WTC11 (cell line): ENCODE results near the gene SMYD3. TPM values are rescaled to one million over a fixed set of nuclear protein-coding genes. Genes with fewer than 3 reads are reported as not detected.

ENCODE experiments used
- ATAC-seq: fragments of 200-7000 bp; cut with Tn5 transposase; 2 replicates; pipeline ENCODE4 v1.10.0; 2021; ENCODE audit warnings: mild to moderate bottlenecking, moderate library complexity
- CTCF ChIA-PET: fragments of 300-600 bp; sonication (Branson Sonifier 250); formaldehyde crosslinking; loops from one replicate; lab custom pipeline; 2021; ENCODE audit warnings: antibody characterized with exemption; lab: Charles Lee
- POLR2A ChIA-PET: fragments of 350-600 bp; sonication (Branson Sonifier 250); formaldehyde crosslinking; loops from one replicate; lab custom pipeline; 2021; ENCODE audit warnings: antibody characterized with exemption; lab: Charles Lee
- DNase-seq: peaks from one replicate; pipeline ENCODE4 v3.0.0; 2021; ENCODE audit warnings: low spot score
- H3K27ac Mint-ChIP-seq: 2 replicates; pipeline ENCODE4 v1.8.0; 2021; ENCODE audit warnings: mixed read lengths
- H3K27me3 Mint-ChIP-seq: 2 replicates; pipeline ENCODE4 v1.8.0; 2021; ENCODE audit warnings: low read depth, mild to moderate bottlenecking, moderate library complexity, mixed read lengths
- H3K36me3 Mint-ChIP-seq: 2 replicates; pipeline ENCODE4 v1.8.0; 2021; ENCODE audit warnings: mixed read lengths
- H3K4me1 Mint-ChIP-seq: 2 replicates; pipeline ENCODE4 v1.8.0; 2022; ENCODE audit warnings: mixed read lengths
- H3K4me3 Mint-ChIP-seq: 2 replicates; pipeline ENCODE4 v1.8.0; 2021; ENCODE audit warnings: mild to moderate bottlenecking, moderate library complexity, mixed read lengths
- H3K9me3 Mint-ChIP-seq: 2 replicates; pipeline ENCODE4 v1.8.0; 2021; ENCODE audit warnings: mixed read lengths
- AR ChIP-seq: fragments of 250-450 bp; sonication (Bioruptor Pico); IDR thresholded peaks from 2 replicates; pipeline ENCODE4 v1.9.0; 2021; ENCODE audit warnings: mild to moderate bottlenecking
- CREM ChIP-seq: sonication (generic); formaldehyde crosslinking; IDR thresholded peaks from 2 replicates; pipeline ENCODE4 v1.8.1; 2022; ENCODE audit warnings: mild to moderate bottlenecking, missing genetic modification reagents, moderate library complexity
- ELF4 ChIP-seq: sonication (generic); formaldehyde crosslinking; IDR thresholded peaks from 2 replicates; pipeline ENCODE4 v1.8.1; 2022; ENCODE audit warnings: low read depth, mild to moderate bottlenecking, moderate library complexity, missing genetic modification reagents
- FOXP1 ChIP-seq: sonication (generic); formaldehyde crosslinking; IDR thresholded peaks from 2 replicates; pipeline ENCODE4 v1.8.0; 2022; ENCODE audit warnings: missing genetic modification reagents, mild to moderate bottlenecking, moderate library complexity, borderline replicate concordance
- GTF2I ChIP-seq: fragments of 250-450 bp; sonication (Bioruptor Pico); conservative IDR thresholded peaks from 2 replicates; pipeline ENCODE4 v1.4.0; 2021; ENCODE audit warnings: mild to moderate bottlenecking
- JUN ChIP-seq: sonication (generic); formaldehyde crosslinking; IDR thresholded peaks from 2 replicates; pipeline ENCODE4 v1.8.0; 2023; ENCODE audit warnings: mild to moderate bottlenecking, missing genetic modification reagents
- KAT7 ChIP-seq: sonication (generic); formaldehyde crosslinking; IDR thresholded peaks from 2 replicates; pipeline ENCODE4 v1.8.1; 2023; ENCODE audit warnings: missing genetic modification reagents, mild to moderate bottlenecking, borderline replicate concordance
- SP1 ChIP-seq: sonication (generic); formaldehyde crosslinking; conservative IDR thresholded peaks from 2 replicates; pipeline ENCODE4 v1.8.1; 2022; ENCODE audit warnings: missing genetic modification reagents
- ZNF512 ChIP-seq: sonication (generic); formaldehyde crosslinking; IDR thresholded peaks from 2 replicates; pipeline ENCODE4 v1.8.1; 2022; ENCODE audit warnings: missing genetic modification reagents, borderline replicate concordance
- ZSCAN18 ChIP-seq: fragments of 250-450 bp; sonication (Bioruptor Pico); IDR thresholded peaks from 2 replicates; pipeline ENCODE4 v2.1.2; 2022; ENCODE audit warnings: mild to moderate bottlenecking, moderate library complexity
- total RNA-seq: library from RNA; stranded (reverse); gene quantifications from 3 replicates; pipeline ENCODE4 v1.2.3, GENCODE V29; 2021
- TF ChIP-seq, protein P1 (sequence below): fragments of 250-450 bp; sonication (Bioruptor Pico); IDR thresholded peaks from 2 replicates; pipeline ENCODE4 v1.9.0; 2021; ENCODE audit warnings: mild to moderate bottlenecking, borderline replicate concordance
- TF ChIP-seq, protein P2 (sequence below): sonication (generic); formaldehyde crosslinking; IDR thresholded peaks from 2 replicates; pipeline ENCODE4 v1.8.1; 2023; ENCODE audit warnings: mild to moderate bottlenecking, moderate library complexity, missing genetic modification reagents
- TF ChIP-seq, protein P3 (sequence below): sonication (generic); formaldehyde crosslinking; IDR thresholded peaks from 2 replicates; pipeline ENCODE4 v1.8.0; 2022; ENCODE audit warnings: mild to moderate bottlenecking, missing genetic modification reagents
- TF ChIP-seq, protein P4 (sequence below): sonication (generic); formaldehyde crosslinking; conservative IDR thresholded peaks from 2 replicates; pipeline ENCODE4 v1.8.1; 2023; ENCODE audit warnings: mild to moderate bottlenecking, low read depth, missing genetic modification reagents, moderate library complexity

Gene SMYD3
- total RNA-seq, 1 experiment from 2014 or later, result 21.4 TPM

- TF ChIP-seq, protein P1, sequence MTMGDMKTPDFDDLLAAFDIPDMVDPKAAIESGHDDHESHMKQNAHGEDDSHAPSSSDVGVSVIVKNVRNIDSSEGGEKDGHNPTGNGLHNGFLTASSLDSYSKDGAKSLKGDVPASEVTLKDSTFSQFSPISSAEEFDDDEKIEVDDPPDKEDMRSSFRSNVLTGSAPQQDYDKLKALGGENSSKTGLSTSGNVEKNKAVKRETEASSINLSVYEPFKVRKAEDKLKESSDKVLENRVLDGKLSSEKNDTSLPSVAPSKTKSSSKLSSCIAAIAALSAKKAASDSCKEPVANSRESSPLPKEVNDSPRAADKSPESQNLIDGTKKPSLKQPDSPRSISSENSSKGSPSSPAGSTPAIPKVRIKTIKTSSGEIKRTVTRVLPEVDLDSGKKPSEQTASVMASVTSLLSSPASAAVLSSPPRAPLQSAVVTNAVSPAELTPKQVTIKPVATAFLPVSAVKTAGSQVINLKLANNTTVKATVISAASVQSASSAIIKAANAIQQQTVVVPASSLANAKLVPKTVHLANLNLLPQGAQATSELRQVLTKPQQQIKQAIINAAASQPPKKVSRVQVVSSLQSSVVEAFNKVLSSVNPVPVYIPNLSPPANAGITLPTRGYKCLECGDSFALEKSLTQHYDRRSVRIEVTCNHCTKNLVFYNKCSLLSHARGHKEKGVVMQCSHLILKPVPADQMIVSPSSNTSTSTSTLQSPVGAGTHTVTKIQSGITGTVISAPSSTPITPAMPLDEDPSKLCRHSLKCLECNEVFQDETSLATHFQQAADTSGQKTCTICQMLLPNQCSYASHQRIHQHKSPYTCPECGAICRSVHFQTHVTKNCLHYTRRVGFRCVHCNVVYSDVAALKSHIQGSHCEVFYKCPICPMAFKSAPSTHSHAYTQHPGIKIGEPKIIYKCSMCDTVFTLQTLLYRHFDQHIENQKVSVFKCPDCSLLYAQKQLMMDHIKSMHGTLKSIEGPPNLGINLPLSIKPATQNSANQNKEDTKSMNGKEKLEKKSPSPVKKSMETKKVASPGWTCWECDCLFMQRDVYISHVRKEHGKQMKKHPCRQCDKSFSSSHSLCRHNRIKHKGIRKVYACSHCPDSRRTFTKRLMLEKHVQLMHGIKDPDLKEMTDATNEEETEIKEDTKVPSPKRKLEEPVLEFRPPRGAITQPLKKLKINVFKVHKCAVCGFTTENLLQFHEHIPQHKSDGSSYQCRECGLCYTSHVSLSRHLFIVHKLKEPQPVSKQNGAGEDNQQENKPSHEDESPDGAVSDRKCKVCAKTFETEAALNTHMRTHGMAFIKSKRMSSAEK (CRISPR knock-in tag), result no peak
- TF ChIP-seq, protein P2, sequence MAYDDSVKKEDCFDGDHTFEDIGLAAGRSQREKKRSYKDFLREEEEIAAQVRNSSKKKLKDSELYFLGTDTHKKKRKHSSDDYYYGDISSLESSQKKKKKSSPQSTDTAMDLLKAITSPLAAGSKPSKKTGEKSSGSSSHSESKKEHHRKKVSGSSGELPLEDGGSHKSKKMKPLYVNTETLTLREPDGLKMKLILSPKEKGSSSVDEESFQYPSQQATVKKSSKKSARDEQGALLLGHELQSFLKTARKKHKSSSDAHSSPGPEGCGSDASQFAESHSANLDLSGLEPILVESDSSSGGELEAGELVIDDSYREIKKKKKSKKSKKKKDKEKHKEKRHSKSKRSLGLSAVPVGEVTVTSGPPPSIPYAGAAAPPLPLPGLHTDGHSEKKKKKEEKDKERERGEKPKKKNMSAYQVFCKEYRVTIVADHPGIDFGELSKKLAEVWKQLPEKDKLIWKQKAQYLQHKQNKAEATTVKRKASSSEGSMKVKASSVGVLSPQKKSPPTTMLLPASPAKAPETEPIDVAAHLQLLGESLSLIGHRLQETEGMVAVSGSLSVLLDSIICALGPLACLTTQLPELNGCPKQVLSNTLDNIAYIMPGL (CRISPR knock-in tag), result no peak
- no peak for TF ChIP-seq FOXP1 (CRISPR knock-in tag)
- TF ChIP-seq AR (CRISPR knock-in tag), result no peak
- TF ChIP-seq, protein P3, sequence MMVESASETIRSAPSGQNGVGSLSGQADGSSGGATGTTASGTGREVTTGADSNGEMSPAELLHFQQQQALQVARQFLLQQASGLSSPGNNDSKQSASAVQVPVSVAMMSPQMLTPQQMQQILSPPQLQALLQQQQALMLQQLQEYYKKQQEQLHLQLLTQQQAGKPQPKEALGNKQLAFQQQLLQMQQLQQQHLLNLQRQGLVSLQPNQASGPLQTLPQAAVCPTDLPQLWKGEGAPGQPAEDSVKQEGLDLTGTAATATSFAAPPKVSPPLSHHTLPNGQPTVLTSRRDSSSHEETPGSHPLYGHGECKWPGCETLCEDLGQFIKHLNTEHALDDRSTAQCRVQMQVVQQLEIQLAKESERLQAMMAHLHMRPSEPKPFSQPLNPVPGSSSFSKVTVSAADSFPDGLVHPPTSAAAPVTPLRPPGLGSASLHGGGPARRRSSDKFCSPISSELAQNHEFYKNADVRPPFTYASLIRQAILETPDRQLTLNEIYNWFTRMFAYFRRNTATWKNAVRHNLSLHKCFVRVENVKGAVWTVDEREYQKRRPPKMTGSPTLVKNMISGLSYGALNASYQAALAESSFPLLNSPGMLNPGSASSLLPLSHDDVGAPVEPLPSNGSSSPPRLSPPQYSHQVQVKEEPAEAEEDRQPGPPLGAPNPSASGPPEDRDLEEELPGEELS (CRISPR knock-in tag), result no peak
- TF ChIP-seq GTF2I (CRISPR knock-in tag), result no peak
- no peak for TF ChIP-seq CREM (CRISPR knock-in tag)
Measured at GRCh38 chr1:246302711-246303317, 204.3 kb downstream of the SMYD3 start (continued).

DNA sequence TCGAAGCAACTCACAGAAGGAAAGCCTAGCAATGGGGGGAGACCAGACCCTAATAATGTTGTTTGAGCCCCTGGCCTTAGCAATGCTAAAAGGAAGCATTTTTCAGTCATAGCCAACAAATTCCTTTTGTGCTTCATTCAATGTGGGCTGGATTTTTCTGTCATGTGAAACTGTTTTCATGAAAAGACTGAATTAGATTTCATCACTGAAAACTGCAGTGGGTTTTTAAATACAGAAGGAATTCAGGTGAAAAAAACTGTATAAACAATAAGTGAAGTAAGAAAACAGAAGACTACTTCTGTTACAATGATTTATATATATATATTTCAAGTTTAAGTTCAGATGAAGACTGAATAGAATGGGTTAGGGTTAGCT, 204.8 kb downstream of the SMYD3 start:
- Mint-ChIP-seq H3K27me3 (no peaks in the 10 kb centered on the region), H3K9me3 (no peaks in the 10 kb centered on the region), H3K36me3 (no peaks in the 10 kb centered on the region), H3K4me1 (peaks cover 6% of the 10 kb centered on the region), H3K27ac (no peak overlapping the region), H3K4me3 (no peak overlapping the region)
- no peak for ATAC-seq
- ChIA-PET CTCF (interaction anchor here (1.2 kb wide), 1 partner anchor 41 kb away, joined by 3 read pairs; no protein-coding TSS in a partner anchor), POLR2A (no interaction called here)
- no peak for DNase-seq
- TF ChIP-seq ELF4 (CRISPR knock-in tag) (no peak), ZSCAN18 (CRISPR knock-in tag) (no peak), KAT7 (CRISPR knock-in tag) (no peak), JUN (CRISPR knock-in tag) (no peak), ZNF512 (CRISPR knock-in tag) (no peak), SP1 (no peak)
- TF ChIP-seq, protein P4, sequence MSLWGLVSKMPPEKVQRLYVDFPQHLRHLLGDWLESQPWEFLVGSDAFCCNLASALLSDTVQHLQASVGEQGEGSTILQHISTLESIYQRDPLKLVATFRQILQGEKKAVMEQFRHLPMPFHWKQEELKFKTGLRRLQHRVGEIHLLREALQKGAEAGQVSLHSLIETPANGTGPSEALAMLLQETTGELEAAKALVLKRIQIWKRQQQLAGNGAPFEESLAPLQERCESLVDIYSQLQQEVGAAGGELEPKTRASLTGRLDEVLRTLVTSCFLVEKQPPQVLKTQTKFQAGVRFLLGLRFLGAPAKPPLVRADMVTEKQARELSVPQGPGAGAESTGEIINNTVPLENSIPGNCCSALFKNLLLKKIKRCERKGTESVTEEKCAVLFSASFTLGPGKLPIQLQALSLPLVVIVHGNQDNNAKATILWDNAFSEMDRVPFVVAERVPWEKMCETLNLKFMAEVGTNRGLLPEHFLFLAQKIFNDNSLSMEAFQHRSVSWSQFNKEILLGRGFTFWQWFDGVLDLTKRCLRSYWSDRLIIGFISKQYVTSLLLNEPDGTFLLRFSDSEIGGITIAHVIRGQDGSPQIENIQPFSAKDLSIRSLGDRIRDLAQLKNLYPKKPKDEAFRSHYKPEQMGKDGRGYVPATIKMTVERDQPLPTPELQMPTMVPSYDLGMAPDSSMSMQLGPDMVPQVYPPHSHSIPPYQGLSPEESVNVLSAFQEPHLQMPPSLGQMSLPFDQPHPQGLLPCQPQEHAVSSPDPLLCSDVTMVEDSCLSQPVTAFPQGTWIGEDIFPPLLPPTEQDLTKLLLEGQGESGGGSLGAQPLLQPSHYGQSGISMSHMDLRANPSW (CRISPR knock-in tag), result no peak
- TF ChIP-seq, protein P3 (CRISPR knock-in tag), result no peak
